ENCODE measurements around the gene PAQR6. TPM values are rescaled to one million over a fixed set of nuclear protein-coding genes. Genes with fewer than 3 reads are reported as not detected.

Gene PAQR6
- total RNA-seq, 2 donors from 2014 or later = 1.1 to 2.9 TPM

DNA sequence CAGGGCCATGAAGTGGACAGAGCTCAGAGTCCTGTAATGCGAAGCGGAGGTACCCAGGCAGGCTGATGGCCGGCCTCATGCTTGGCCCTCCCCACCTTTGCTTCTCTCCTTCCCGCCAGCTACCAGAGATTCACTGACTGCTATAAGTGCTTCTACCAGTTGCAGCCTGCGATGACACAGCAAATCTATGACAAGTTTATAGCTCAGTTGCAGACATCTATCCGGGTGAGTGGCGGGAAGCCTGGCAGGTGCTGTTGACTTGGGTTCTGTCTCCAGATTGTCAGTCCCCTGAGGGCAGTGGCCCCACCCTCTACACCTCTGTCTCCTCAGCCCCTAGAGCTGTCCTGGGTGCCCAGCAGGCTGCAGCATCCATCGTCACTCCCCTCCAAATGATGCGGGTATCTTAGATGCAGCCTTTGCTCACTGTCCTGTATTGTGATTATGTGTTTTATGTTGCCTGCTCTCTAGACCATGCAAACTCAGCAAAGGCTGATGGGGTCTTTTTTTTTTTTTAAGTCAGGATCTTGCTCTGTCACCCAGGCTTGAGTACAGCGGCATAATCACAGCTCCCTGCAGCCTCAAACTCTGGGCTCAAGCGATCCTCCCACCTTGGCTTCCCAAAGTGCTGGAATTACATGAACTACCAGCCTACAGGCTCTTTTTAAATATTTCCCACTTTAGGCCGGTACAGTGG is 15.5 kb downstream of the PAQR6 start:
- H3K9ac ChIP-seq (ENCODE audit: low read depth in 2 of 2, low read length in 2 of 2) = no peak overlapping the region
- intact Hi-C loops (cut with DNase I) = no loop called here
- H3K36me3 ChIP-seq = no peaks in the 10 kb centered on the region

GRCh38 chr1:156230473-156230837 is 17.4 kb downstream of the PAQR6 start:
- no peaks in the 10 kb centered on the region for H3K36me3 ChIP-seq
- intact Hi-C loops (cut with DNase I) = no loop called here
- H3K27ac ChIP-seq = no peak overlapping the region
- H3K9me3 ChIP-seq = no peaks in the 10 kb centered on the region
- H3K27me3 ChIP-seq = no peaks in the 10 kb centered on the region
- TF ChIP-seq CTCF (IDR thresholded peaks at IDR 0.05) = no peak
- no peak for DNase-seq
- no peaks in the 10 kb centered on the region for H3K4me1 ChIP-seq
- no peak overlapping the region for H3K4me3 ChIP-seq
- H3K9ac ChIP-seq (ENCODE audit: low read depth in 2 of 2, low read length in 2 of 2) = no peak overlapping the region

More for the DNA sequence above, 15.5 kb downstream of the PAQR6 start:
- no peaks in the 10 kb centered on the region for H3K27me3 ChIP-seq
- H3K9me3 ChIP-seq = no peaks in the 10 kb centered on the region
- DNase-seq = no peak
- H3K27ac ChIP-seq = no peak overlapping the region
- no peak overlapping the region for H3K4me3 ChIP-seq
- H3K4me1 ChIP-seq = no peaks in the 10 kb centered on the region
- no peak for TF ChIP-seq CTCF (IDR thresholded peaks at IDR 0.05)

GRCh38 chr1:156229809-156230472 is 17.9 kb downstream of the PAQR6 start:
- intact Hi-C loops (cut with DNase I) = no loop called here
- H3K36me3 ChIP-seq = no peaks in the 10 kb centered on the region
- no peak for TF ChIP-seq CTCF (IDR thresholded peaks at IDR 0.05)

DNA sequence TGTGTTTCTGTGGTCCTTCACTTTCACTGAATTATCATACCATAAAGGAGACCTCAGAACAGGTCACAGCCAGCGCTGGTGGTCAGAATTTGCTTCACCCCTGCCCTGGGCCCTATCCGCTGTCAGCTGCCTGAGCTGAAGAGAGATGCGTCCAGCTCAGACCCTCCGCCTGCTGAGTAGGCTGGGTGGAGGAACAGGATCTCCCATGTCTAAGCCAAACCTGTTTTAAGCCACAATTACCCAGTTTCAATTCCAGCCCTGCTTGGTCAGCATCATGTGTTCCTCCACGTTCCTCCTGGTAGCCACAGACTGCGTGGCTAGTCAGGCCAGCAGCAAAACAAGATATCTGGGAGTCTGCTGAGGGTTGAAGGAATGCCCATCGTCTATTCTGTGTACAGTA is 19.4 kb downstream of the PAQR6 start:
- Histone ChIP-seq H3K4me3 (no peak overlapping the region), H3K9me3 (no peaks in the 10 kb centered on the region), H3K9ac (ENCODE audit: low read depth in 2 of 2, low read length in 2 of 2) (no peak overlapping the region), H3K36me3 (no peaks in the 10 kb centered on the region), H3K27ac (no peak overlapping the region), H3K27me3 (no peaks in the 10 kb centered on the region), H3K4me1 (no peaks in the 10 kb centered on the region)
- no peak for TF ChIP-seq CTCF (IDR thresholded peaks at IDR 0.05)
- DNase-seq = no peak
- intact Hi-C loops (cut with DNase I) = no loop called here

More at GRCh38 chr1:156229809-156230472, 17.9 kb downstream of the PAQR6 start:
- H3K4me1 ChIP-seq = no peaks in the 10 kb centered on the region
- no peak overlapping the region for H3K27ac ChIP-seq
- no peaks in the 10 kb centered on the region for H3K27me3 ChIP-seq
- H3K4me3 ChIP-seq = no peak overlapping the region
- no peak for DNase-seq
- H3K9me3 ChIP-seq = no peaks in the 10 kb centered on the region
- H3K9ac ChIP-seq (ENCODE audit: low read depth in 2 of 2, low read length in 2 of 2) = no peak overlapping the region

DNA sequence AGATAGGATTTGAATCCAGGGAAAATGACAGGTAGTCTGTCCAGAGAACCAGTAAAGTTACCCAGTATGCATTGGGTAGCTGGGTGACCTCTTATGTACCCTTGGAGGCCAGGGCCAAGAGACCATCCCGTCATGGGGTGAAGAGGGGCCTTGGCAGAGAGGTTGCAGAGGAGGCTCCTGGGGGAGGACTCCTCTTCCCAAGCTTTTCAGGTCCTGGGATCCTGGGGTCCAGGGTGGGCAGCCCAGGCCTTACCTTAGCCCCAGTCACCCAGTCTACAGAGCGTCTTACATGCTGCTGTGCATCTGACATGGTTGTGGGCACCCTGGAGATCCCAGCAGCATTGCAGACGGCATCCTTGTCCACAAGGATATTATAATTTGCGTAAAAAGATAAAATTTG is 21.1 kb downstream of the PAQR6 start:
- no peak for TF ChIP-seq CTCF (IDR thresholded peaks at IDR 0.05)
- Histone ChIP-seq H3K27ac (no peak overlapping the region), H3K27me3 (no peaks in the 10 kb centered on the region), H3K9ac (ENCODE audit: low read depth in 2 of 2, low read length in 2 of 2) (no peak overlapping the region), H3K4me3 (no peak overlapping the region), H3K36me3 (no peaks in the 10 kb centered on the region), H3K4me1 (no peaks in the 10 kb centered on the region), H3K9me3 (no peaks in the 10 kb centered on the region)
- DNase-seq = no peak
- intact Hi-C loops (cut with DNase I) = no loop called here

Measured in colonic mucosa (tissue), 4 donors.